GM12878 (cell line): ENCODE results near the gene TBX4.

ENCODE experiments used
- EP300 ChIP-seq, 2 experiments: fragments of 150-350 bp in 1 of 2; IDR thresholded peaks; 2 replicates each; pipeline ENCODE4 v1.6.1; 2011 to 2012; ENCODE audit warnings: low read depth in 2 of 2, low read length in 2 of 2, borderline replicate concordance in 1 of 2, improper control_type of control experiment in 1 of 2, inconsistent platforms in 1 of 2; ENCODE audit not compliant: control insufficient read depth in 1 of 2
- MXI1 ChIP-seq: fragments of 150-350 bp; IDR thresholded peaks from 2 replicates; pipeline ENCODE4 v1.6.1; 2011; ENCODE audit warnings: low read depth, mild to moderate bottlenecking, inconsistent platforms, low read length, improper control_type of control experiment
- NFIC ChIP-seq: IDR thresholded peaks from 2 replicates; pipeline ENCODE4 v1.6.1; 2012; ENCODE audit warnings: low read depth, mild to moderate bottlenecking, inconsistent platforms, low read length, moderate library complexity
- POLR2A ChIP-seq: IDR thresholded peaks from 2 replicates; pipeline ENCODE4 v1.6.1; 2011; ENCODE audit warnings: low read depth, mild to moderate bottlenecking, low read length
- YBX1 ChIP-seq: fragments of 450-650 bp; IDR thresholded peaks from 2 replicates; pipeline ENCODE4 v1.6.1; 2016; ENCODE audit warnings: antibody characterized with exemption
- TF ChIP-seq, protein P1 (sequence below), 3 experiments: IDR thresholded peaks in 2 of 3; conservative IDR thresholded peaks in 1 of 3; 2 replicates each; pipeline ENCODE4 v1.5.1; 2011; ENCODE audit warnings: low read depth in 3 of 3, low read length in 3 of 3, mild to moderate bottlenecking in 3 of 3, control low read depth in 2 of 3, moderate library complexity in 2 of 3, inconsistent platforms in 1 of 3, mixed read lengths in 1 of 3; ENCODE audit not compliant: control insufficient read depth in 2 of 3, insufficient read depth in 1 of 3; ENCODE audit errors: extremely low read depth in 1 of 3
- TF ChIP-seq, protein P2 (sequence below): IDR thresholded peaks from 2 replicates; pipeline ENCODE4 v1.6.1; 2012; ENCODE audit warnings: mild to moderate bottlenecking, low read depth, low read length

DNA sequence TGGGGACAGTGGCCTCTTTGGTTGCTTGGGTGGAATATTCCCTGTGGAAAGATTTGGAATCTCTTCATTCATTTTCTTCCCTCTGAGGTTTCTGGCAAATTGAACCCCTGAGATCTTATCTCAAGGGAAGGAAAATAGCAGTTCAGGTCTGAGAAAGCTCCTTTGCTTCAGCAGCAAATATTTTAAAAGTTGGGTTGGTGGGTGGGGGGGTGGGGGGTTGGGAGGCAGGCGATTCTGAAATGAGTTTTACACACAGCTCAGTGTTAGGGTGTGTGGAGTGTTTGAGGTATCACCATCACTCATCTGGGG lies 45.7 kb upstream of the TBX4 start:
- TF ChIP-seq YBX1 (no peak), NFIC (no peak), POLR2A (no peak), EP300 (IDR thresholded peaks at IDR 0.05; ENCODE audit: borderline replicate concordance in 1 of 2, control insufficient read depth in 1 of 2, low read depth in 2 of 2, low read length in 2 of 2) (no peak), MXI1 (no peak)
- TF ChIP-seq, protein P1, sequence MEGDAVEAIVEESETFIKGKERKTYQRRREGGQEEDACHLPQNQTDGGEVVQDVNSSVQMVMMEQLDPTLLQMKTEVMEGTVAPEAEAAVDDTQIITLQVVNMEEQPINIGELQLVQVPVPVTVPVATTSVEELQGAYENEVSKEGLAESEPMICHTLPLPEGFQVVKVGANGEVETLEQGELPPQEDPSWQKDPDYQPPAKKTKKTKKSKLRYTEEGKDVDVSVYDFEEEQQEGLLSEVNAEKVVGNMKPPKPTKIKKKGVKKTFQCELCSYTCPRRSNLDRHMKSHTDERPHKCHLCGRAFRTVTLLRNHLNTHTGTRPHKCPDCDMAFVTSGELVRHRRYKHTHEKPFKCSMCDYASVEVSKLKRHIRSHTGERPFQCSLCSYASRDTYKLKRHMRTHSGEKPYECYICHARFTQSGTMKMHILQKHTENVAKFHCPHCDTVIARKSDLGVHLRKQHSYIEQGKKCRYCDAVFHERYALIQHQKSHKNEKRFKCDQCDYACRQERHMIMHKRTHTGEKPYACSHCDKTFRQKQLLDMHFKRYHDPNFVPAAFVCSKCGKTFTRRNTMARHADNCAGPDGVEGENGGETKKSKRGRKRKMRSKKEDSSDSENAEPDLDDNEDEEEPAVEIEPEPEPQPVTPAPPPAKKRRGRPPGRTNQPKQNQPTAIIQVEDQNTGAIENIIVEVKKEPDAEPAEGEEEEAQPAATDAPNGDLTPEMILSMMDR (IDR thresholded peaks at IDR 0.05 in 2 of 3, conservative IDR thresholded peaks at IDR 0.05 in 1 of 3; ENCODE audit: control insufficient read depth in 2 of 3, extremely low read depth in 1 of 3, insufficient read depth in 1 of 3, low read depth in 3 of 3, low read length in 3 of 3): no peak
- TF ChIP-seq, protein P2, sequence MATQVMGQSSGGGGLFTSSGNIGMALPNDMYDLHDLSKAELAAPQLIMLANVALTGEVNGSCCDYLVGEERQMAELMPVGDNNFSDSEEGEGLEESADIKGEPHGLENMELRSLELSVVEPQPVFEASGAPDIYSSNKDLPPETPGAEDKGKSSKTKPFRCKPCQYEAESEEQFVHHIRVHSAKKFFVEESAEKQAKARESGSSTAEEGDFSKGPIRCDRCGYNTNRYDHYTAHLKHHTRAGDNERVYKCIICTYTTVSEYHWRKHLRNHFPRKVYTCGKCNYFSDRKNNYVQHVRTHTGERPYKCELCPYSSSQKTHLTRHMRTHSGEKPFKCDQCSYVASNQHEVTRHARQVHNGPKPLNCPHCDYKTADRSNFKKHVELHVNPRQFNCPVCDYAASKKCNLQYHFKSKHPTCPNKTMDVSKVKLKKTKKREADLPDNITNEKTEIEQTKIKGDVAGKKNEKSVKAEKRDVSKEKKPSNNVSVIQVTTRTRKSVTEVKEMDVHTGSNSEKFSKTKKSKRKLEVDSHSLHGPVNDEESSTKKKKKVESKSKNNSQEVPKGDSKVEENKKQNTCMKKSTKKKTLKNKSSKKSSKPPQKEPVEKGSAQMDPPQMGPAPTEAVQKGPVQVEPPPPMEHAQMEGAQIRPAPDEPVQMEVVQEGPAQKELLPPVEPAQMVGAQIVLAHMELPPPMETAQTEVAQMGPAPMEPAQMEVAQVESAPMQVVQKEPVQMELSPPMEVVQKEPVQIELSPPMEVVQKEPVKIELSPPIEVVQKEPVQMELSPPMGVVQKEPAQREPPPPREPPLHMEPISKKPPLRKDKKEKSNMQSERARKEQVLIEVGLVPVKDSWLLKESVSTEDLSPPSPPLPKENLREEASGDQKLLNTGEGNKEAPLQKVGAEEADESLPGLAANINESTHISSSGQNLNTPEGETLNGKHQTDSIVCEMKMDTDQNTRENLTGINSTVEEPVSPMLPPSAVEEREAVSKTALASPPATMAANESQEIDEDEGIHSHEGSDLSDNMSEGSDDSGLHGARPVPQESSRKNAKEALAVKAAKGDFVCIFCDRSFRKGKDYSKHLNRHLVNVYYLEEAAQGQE: no peak
